Breast epithelium (tissue), 4 donors: ENCODE data around the gene PPOX. TPM values are rescaled to one million over a fixed set of nuclear protein-coding genes. Genes with fewer than 3 reads are reported as not detected.

Experiments used
- DNase-seq, 2 donors: peaks; one replicate each; pipeline ENCODE4 v3.0.0-alpha.2; 2019; ENCODE audit warnings: low spot score in 2 of 2
- H3K27ac ChIP-seq, 2 donors: fragments of 200-600 bp; sonication (generic) in 1 of 2; one replicate each; pipeline ENCODE4 v1.5.1; 2016 to 2019; ENCODE audit warnings: mild to moderate bottlenecking in 1 of 2
- H3K27me3 ChIP-seq, 2 donors: fragments of 200-600 bp; sonication (generic) in 1 of 2; one replicate each; pipeline versions ENCODE4 v1.5.1 to v1.6.0; 2017 to 2019; ENCODE audit warnings: control low read depth in 1 of 2, mild to moderate bottlenecking in 1 of 2
- H3K36me3 ChIP-seq: fragments of 200-600 bp; one replicate; pipeline ENCODE4 v1.5.1; 2019
- H3K4me1 ChIP-seq, 2 donors: fragments of 200-600 bp; sonication (generic); one replicate each; pipeline ENCODE4 v1.5.1; 2016 to 2019; ENCODE audit warnings: control low read depth in 1 of 2
- H3K4me3 ChIP-seq, 3 donors: fragments of 200-600 bp; sonication (generic); 1 replicate in 2 of 3; 2 replicates in 1 of 3; pipeline ENCODE4 v1.5.1; 2016 to 2019; ENCODE audit warnings: mild to moderate bottlenecking in 3 of 3, moderate library complexity in 2 of 3
- H3K9me3 ChIP-seq, 2 donors: fragments of 200-600 bp; sonication (generic) in 1 of 2; one replicate each; pipeline ENCODE4 v1.5.1; 2016 to 2019; ENCODE audit warnings: control low read depth in 1 of 2
- POLR2A ChIP-seq: fragments of 450-650 bp; IDR thresholded peaks from one replicate; pipeline ENCODE4 v1.6.1; 2016; ENCODE audit warnings: antibody characterized with exemption, mild to moderate bottlenecking, moderate library complexity
- POLR2AphosphoS5 ChIP-seq, 3 donors: sonication (generic); formaldehyde crosslinking; IDR thresholded peaks; one replicate each; pipeline ENCODE4 v1.6.1; 2017; ENCODE audit warnings: antibody characterized with exemption in 3 of 3
- intact Hi-C: fragments of 100-400 bp; cut with DNase I; formaldehyde crosslinking; loops from one replicate; pipeline ENCODE4 v1.15.1; 2023; ENCODE audit warnings: low total_unique reads
- total RNA-seq, 3 donors: library from RNA; depleted of rRNA; stranded (reverse); fragments of >200 nt; gene quantifications; one replicate each; pipeline ENCODE4 v1.1.0, GENCODE V29; 2016
- TF ChIP-seq, protein P1 (sequence below), 3 donors: fragments of 450-650 bp; IDR thresholded peaks; one replicate each; pipeline ENCODE4 v1.5.1; 2016 to 2017; ENCODE audit warnings: antibody characterized with exemption in 3 of 3, mild to moderate bottlenecking in 3 of 3, moderate library complexity in 3 of 3

PPOX gene
- total RNA-seq, 3 donors from 2014 or later = 19.5 to 26.8 (median 25.2) TPM

- intact Hi-C loops = no loop called here
- Histone ChIP-seq H3K27me3 (no peaks in the 10 kb centered on the region), H3K4me1 (peaks cover 0 to 2% of the 10 kb centered on the region in 2 donors), H3K27ac (peak overlapping the region; percentile 46 to 73), H3K4me3 (no peak overlapping the region), H3K36me3 (no peaks in the 10 kb centered on the region), H3K9me3 (no peaks in the 10 kb centered on the region)
- TF ChIP-seq, protein P1, sequence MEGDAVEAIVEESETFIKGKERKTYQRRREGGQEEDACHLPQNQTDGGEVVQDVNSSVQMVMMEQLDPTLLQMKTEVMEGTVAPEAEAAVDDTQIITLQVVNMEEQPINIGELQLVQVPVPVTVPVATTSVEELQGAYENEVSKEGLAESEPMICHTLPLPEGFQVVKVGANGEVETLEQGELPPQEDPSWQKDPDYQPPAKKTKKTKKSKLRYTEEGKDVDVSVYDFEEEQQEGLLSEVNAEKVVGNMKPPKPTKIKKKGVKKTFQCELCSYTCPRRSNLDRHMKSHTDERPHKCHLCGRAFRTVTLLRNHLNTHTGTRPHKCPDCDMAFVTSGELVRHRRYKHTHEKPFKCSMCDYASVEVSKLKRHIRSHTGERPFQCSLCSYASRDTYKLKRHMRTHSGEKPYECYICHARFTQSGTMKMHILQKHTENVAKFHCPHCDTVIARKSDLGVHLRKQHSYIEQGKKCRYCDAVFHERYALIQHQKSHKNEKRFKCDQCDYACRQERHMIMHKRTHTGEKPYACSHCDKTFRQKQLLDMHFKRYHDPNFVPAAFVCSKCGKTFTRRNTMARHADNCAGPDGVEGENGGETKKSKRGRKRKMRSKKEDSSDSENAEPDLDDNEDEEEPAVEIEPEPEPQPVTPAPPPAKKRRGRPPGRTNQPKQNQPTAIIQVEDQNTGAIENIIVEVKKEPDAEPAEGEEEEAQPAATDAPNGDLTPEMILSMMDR (IDR thresholded peaks at IDR 0.05) = no peak
- TF ChIP-seq POLR2A = no peak
- TF ChIP-seq POLR2AphosphoS5 (IDR thresholded peaks at IDR 0.05) = peak in 1 of 3 donors; percentile 64
- no peak for DNase-seq
These were observed 22.8 kb downstream of the PPOX start for GRCh38 chr1:161189036-161189435.

GRCh38 chr1:161190962-161191521, 24.8 kb downstream of the PPOX start:
- H3K27ac ChIP-seq = peak overlapping the region; percentile 25 to 74
- H3K27me3 ChIP-seq = no peaks in the 10 kb centered on the region
- no peaks in the 10 kb centered on the region for H3K9me3 ChIP-seq
- peaks cover 0 to 2% of the 10 kb centered on the region in 2 donors for H3K4me1 ChIP-seq
- peak overlapping the region in 1 of 3 donors; percentile 44 for H3K4me3 ChIP-seq
- no peak for DNase-seq
- no peak for TF ChIP-seq POLR2AphosphoS5 (IDR thresholded peaks at IDR 0.05)
- TF ChIP-seq, protein P1 (IDR thresholded peaks at IDR 0.05) = no peak
- no peak for TF ChIP-seq POLR2A
- no peaks in the 10 kb centered on the region for H3K36me3 ChIP-seq
- intact Hi-C loops = no loop called here

GRCh38 chr1:161191971-161192370, 25.7 kb downstream of the PPOX start:
- DNase-seq = no peak
- H3K4me1 ChIP-seq = peaks cover 0 to 2% of the 10 kb centered on the region in 2 donors
- H3K27ac ChIP-seq = peak overlapping the region in 1 of 2 donors; percentile 74
- H3K4me3 ChIP-seq = peak overlapping the region in 1 of 3 donors; percentile 44
- intact Hi-C loops = no loop called here
- no peaks in the 10 kb centered on the region for H3K27me3 ChIP-seq
- TF ChIP-seq POLR2AphosphoS5 (IDR thresholded peaks at IDR 0.05) (no peak), POLR2A (no peak)
- TF ChIP-seq, protein P1 (IDR thresholded peaks at IDR 0.05) = no peak
- no peaks in the 10 kb centered on the region for H3K9me3 ChIP-seq
- no peaks in the 10 kb centered on the region for H3K36me3 ChIP-seq

DNA sequence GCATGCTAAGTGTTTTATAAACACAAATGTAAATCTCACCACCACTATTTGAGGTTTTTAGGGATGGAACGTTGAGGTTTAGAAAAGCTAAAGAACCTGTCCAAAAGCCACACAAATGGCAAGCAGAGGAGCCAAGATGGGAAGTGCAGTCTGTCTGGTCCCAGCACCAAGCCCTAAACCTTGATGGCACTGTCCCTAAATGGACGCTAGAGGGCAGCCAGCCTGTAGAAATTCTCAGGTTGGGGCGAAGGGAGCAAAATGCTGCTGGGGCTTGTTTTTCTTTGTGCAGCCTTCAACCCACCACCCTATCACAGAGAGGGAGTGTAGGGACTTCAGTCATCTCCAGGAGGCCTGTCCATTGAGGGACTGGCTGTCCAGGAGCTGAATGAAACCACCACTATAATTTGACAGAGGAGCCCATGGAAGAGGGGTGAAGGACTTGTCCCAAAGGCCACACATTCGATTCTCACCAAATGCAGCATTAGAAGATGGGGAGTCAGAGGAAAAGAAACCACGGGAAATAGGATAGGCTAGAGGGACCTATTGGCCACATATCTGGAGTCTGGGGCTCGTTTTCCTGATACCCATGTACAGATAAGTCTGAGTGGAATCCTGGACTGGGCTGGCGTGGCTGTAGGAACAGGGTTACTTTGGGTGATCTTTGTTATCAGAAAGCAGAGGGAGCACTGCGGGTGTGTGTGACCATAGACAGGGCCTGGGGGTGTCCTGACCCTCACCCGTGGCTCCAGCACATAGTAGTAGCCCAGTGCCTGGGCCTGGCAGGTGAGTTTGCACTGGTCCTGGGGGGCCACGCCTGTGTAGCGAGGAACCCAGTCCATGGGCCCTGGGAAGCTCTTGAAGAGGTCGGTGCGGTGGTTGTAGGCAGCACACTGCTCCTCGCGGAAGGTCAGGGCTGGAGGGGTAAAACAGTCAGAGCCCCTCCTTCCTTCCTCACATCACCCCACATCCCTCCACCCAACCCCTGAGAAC, 26.5 kb downstream of the PPOX start:
- Histone ChIP-seq H3K27me3 (no peaks in the 10 kb centered on the region), H3K27ac (peak overlapping the region; percentile 8 to 54), H3K4me3 (peak overlapping the region in 1 of 3 donors; percentile 69), H3K36me3 (no peaks in the 10 kb centered on the region), H3K9me3 (no peaks in the 10 kb centered on the region), H3K4me1 (peaks cover 0 to 2% of the 10 kb centered on the region in 2 donors)
- intact Hi-C loops = no loop called here
- no peak for TF ChIP-seq POLR2AphosphoS5 (IDR thresholded peaks at IDR 0.05)
- TF ChIP-seq, protein P1 (IDR thresholded peaks at IDR 0.05) = peak; percentile 65 to 88 (median 79)
- no peak for DNase-seq
